Stimulated activated memory B cell treated with anti-CD40 and anti-IgM and Interleukin-4, amounts not matched to agents 10 μg/mL and 1 μg/mL and 100 μg/mL, for 72 hours (primary cell): Measurements from ENCODE around the gene RIMOC1.
"Not testable (repeated sequence)": the region's sequence is repeated elsewhere in the genome, so short reads cannot be mapped to it uniquely, and the experiment has no call there.

Experiments
- ATAC-seq: fragments of 150-1000 bp; cut with Tn5 transposase; 2 replicates; pipeline ENCODE4 v1.10.0; 2021
- H3K27ac Mint-ChIP-seq: one replicate; pipeline ENCODE4 v1.8.0; 2022; ENCODE audit warnings: mild to moderate bottlenecking, mixed read lengths
- H3K27me3 Mint-ChIP-seq: one replicate; pipeline ENCODE4 v1.8.0; 2022; ENCODE audit warnings: mixed read lengths
- H3K36me3 Mint-ChIP-seq: one replicate; pipeline ENCODE4 v1.8.0; 2022; ENCODE audit warnings: mixed read lengths
- H3K4me1 Mint-ChIP-seq: one replicate; pipeline ENCODE4 v1.8.0; 2022; ENCODE audit warnings: mixed read lengths
- H3K4me3 Mint-ChIP-seq: one replicate; pipeline ENCODE4 v1.8.0; 2022; ENCODE audit warnings: mild to moderate bottlenecking, moderate library complexity, mixed read lengths
- H3K9me3 Mint-ChIP-seq: one replicate; pipeline ENCODE4 v1.8.0; 2022; ENCODE audit warnings: mixed read lengths

Gene RIMOC1

GRCh38 chr5:41924526-41924871 is 20.4 kb downstream of the RIMOC1 start:
- H3K4me1 Mint-ChIP-seq: peaks cover 27% of the 10 kb centered on the region
- no peaks in the 10 kb centered on the region for H3K9me3 Mint-ChIP-seq
- H3K36me3 Mint-ChIP-seq: peaks cover 14% of the 10 kb centered on the region
- peak overlapping the region; percentile 96 for H3K27ac Mint-ChIP-seq
- H3K4me3 Mint-ChIP-seq: peak overlapping the region; percentile 94
- no peak for ATAC-seq
- H3K27me3 Mint-ChIP-seq: no peaks in the 10 kb centered on the region

GRCh38 chr5:41924872-41925554 is 20.9 kb downstream of the RIMOC1 start, which contains the start of gene FBXO4:
FBXO4 (plus strand) TSS chr5:41925281; CDS start chr5:41925310, 29 bp downstream.
- H3K27me3 Mint-ChIP-seq: no peaks in the 10 kb centered on the region
- no peaks in the 10 kb centered on the region for H3K9me3 Mint-ChIP-seq
- H3K36me3 Mint-ChIP-seq: peaks cover 10% of the 10 kb centered on the region
- ATAC-seq: peak; percentile 98
- H3K27ac Mint-ChIP-seq: peak within 1 kb of the TSS; percentile 96
- H3K4me1 Mint-ChIP-seq: peaks cover 27% of the 10 kb centered on the region
- peak within 1 kb of the TSS; percentile 94 for H3K4me3 Mint-ChIP-seq

- peak overlapping the region; percentile 96 for H3K27ac Mint-ChIP-seq
- H3K9me3 Mint-ChIP-seq: no peaks in the 10 kb centered on the region
- no peaks in the 10 kb centered on the region for H3K27me3 Mint-ChIP-seq
- peak; percentile 59 for ATAC-seq
- peaks cover 27% of the 10 kb centered on the region for H3K4me1 Mint-ChIP-seq
- peaks cover 11% of the 10 kb centered on the region for H3K36me3 Mint-ChIP-seq
- peak overlapping the region; percentile 94 for H3K4me3 Mint-ChIP-seq
These were observed 21.4 kb downstream of the RIMOC1 start for GRCh38 chr5:41925555-41925951.

GRCh38 chr5:41927604-41928003 is 23.5 kb downstream of the RIMOC1 start:
- no peaks in the 10 kb centered on the region for H3K9me3 Mint-ChIP-seq
- H3K27me3 Mint-ChIP-seq: no peaks in the 10 kb centered on the region
- no peak for ATAC-seq
- H3K4me1 Mint-ChIP-seq: peaks cover 19% of the 10 kb centered on the region
- H3K36me3 Mint-ChIP-seq: peaks cover 26% of the 10 kb centered on the region
- H3K27ac Mint-ChIP-seq: no peak overlapping the region
- no peak overlapping the region for H3K4me3 Mint-ChIP-seq

- H3K36me3 Mint-ChIP-seq: peaks cover 34% of the 10 kb centered on the region
These were observed 24.9 kb downstream of the RIMOC1 start for GRCh38 chr5:41929035-41929434.

GRCh38 chr5:41932770-41933169 is 28.6 kb downstream of the RIMOC1 start:
- Mint-ChIP-seq H3K4me3 (no peak overlapping the region), H3K27ac (no peak overlapping the region), H3K36me3 (peaks cover 44% of the 10 kb centered on the region), H3K27me3 (no peaks in the 10 kb centered on the region), H3K4me1 (no peaks in the 10 kb centered on the region), H3K9me3 (no peaks in the 10 kb centered on the region)
- no peak for ATAC-seq

More at GRCh38 chr5:41929035-41929434, 24.9 kb downstream of the RIMOC1 start:
- Mint-ChIP-seq H3K4me1 (peaks cover 19% of the 10 kb centered on the region), H3K4me3 (no peak overlapping the region), H3K9me3 (no peaks in the 10 kb centered on the region), H3K27ac (no peak overlapping the region), H3K27me3 (no peaks in the 10 kb centered on the region)
- ATAC-seq: no peak

GRCh38 chr5:41935544-41935943 is 31.4 kb downstream of the RIMOC1 start:
- no peak for ATAC-seq
- Mint-ChIP-seq H3K9me3 (no peaks in the 10 kb centered on the region), H3K27me3 (no peaks in the 10 kb centered on the region), H3K36me3 (peaks cover 47% of the 10 kb centered on the region), H3K27ac (no peak overlapping the region), H3K4me3 (no peak overlapping the region), H3K4me1 (no peaks in the 10 kb centered on the region)

GRCh38 chr5:41940641-41941040 is 36.5 kb downstream of the RIMOC1 start:
- Mint-ChIP-seq H3K27me3 (no peaks in the 10 kb centered on the region), H3K9me3 (no peaks in the 10 kb centered on the region), H3K36me3 (peaks cover 21% of the 10 kb centered on the region), H3K4me1 (no peaks in the 10 kb centered on the region), H3K4me3 (no peak overlapping the region), H3K27ac (no peak overlapping the region)
- no peak for ATAC-seq

- not testable (repeated sequence) for H3K27me3 Mint-ChIP-seq, H3K27ac Mint-ChIP-seq, ATAC-seq, H3K9me3 Mint-ChIP-seq, H3K36me3 Mint-ChIP-seq, H3K4me1 Mint-ChIP-seq, H3K4me3 Mint-ChIP-seq
These were observed 41.3 kb downstream of the RIMOC1 start for GRCh38 chr5:41945332-41945955.

- Mint-ChIP-seq H3K9me3 (peaks cover 7% of the 10 kb centered on the region), H3K4me1 (no peaks in the 10 kb centered on the region), H3K36me3 (no peaks in the 10 kb centered on the region), H3K4me3 (no peak overlapping the region), H3K27ac (no peak overlapping the region), H3K27me3 (no peaks in the 10 kb centered on the region)
- ATAC-seq: no peak
These were observed 47.1 kb downstream of the RIMOC1 start for GRCh38 chr5:41951224-41951623.
